H9 (cell line): ENCODE data around the gene FMO2. TPM values are rescaled to one million over a fixed set of nuclear protein-coding genes. Genes with fewer than 3 reads are reported as not detected.

Source experiments
- DNase-seq: peaks from one replicate; pipeline ENCODE4 v3.0.0-alpha.2; 2017
- H2AFZ ChIP-seq: one replicate; pipeline ENCODE4 v1.6.1; 2013; ENCODE audit warnings: mild to moderate bottlenecking, low read length, control low read depth, moderate library complexity
- H2AK5ac ChIP-seq: 2 replicates; pipeline ENCODE4 v1.6.1; 2013; ENCODE audit warnings: low read length, control low read depth, mixed read lengths; ENCODE audit not compliant: insufficient read length
- H2BK120ac ChIP-seq: one replicate; pipeline ENCODE4 v1.6.1; 2013; ENCODE audit warnings: low read depth, mild to moderate bottlenecking, low read length, control low read depth, inconsistent platforms; ENCODE audit not compliant: poor library complexity, severe bottlenecking
- H2BK12ac ChIP-seq: 2 replicates; pipeline ENCODE4 v1.6.1; 2013; ENCODE audit warnings: low read length, control low read depth, mixed read lengths, low read depth; ENCODE audit not compliant: insufficient read length
- H2BK15ac ChIP-seq: 2 replicates; pipeline ENCODE4 v1.6.1; 2013; ENCODE audit warnings: low read depth, low read length, control low read depth
- H2BK20ac ChIP-seq: one replicate; pipeline ENCODE4 v1.6.1; 2013; ENCODE audit warnings: low read depth, mild to moderate bottlenecking, low read length, control low read depth, inconsistent platforms; ENCODE audit not compliant: poor library complexity, severe bottlenecking
- H2BK5ac ChIP-seq: 2 replicates; pipeline ENCODE4 v1.6.1; 2013; ENCODE audit warnings: low read length, control low read depth, mixed read lengths; ENCODE audit not compliant: insufficient read length
- H3K14ac ChIP-seq: 2 replicates; pipeline ENCODE4 v1.6.1; 2013; ENCODE audit warnings: low read length, control low read depth; ENCODE audit not compliant: insufficient read depth
- H3K18ac ChIP-seq: 2 replicates; pipeline ENCODE4 v1.6.1; 2013; ENCODE audit warnings: low read depth, mild to moderate bottlenecking, mixed read lengths, low read length, control low read depth; ENCODE audit not compliant: insufficient read length
- H3K23ac ChIP-seq: 2 replicates; pipeline ENCODE4 v1.6.1; 2013; ENCODE audit warnings: low read length, control low read depth, mixed read lengths, low read depth; ENCODE audit not compliant: insufficient read length
- H3K23me2 ChIP-seq: 2 replicates; pipeline ENCODE4 v1.6.1; 2013; ENCODE audit warnings: low read depth, mild to moderate bottlenecking, mixed read lengths, low read length, control low read depth; ENCODE audit not compliant: insufficient read length, poor library complexity, severe bottlenecking
- H3K27ac ChIP-seq: 2 replicates; pipeline ENCODE4 v1.5.1; 2013; ENCODE audit warnings: low read length, control low read depth, mixed read lengths, low read depth; ENCODE audit not compliant: insufficient read length
- H3K27me3 ChIP-seq: 2 replicates; pipeline ENCODE4 v1.6.1; 2013; ENCODE audit warnings: low read length, control low read depth, inconsistent platforms; ENCODE audit not compliant: insufficient read depth
- H3K4ac ChIP-seq: 2 replicates; pipeline ENCODE4 v1.6.1; 2013; ENCODE audit warnings: low read depth, mild to moderate bottlenecking, control low read depth, inconsistent platforms, low read length, moderate library complexity
- H3K4me1 ChIP-seq: 2 replicates; pipeline ENCODE4 v1.6.1; 2013; ENCODE audit warnings: low read length, control low read depth, inconsistent platforms; ENCODE audit not compliant: insufficient read depth
- H3K4me2 ChIP-seq: 2 replicates; pipeline ENCODE4 v1.6.1; 2013; ENCODE audit warnings: low read length, control low read depth, mixed read lengths; ENCODE audit not compliant: insufficient read length, insufficient read depth
- H3K56ac ChIP-seq: 2 replicates; pipeline ENCODE4 v1.6.1; 2013; ENCODE audit warnings: low read depth, mild to moderate bottlenecking, mixed read lengths, low read length, control low read depth; ENCODE audit not compliant: insufficient read length
- H3K79me1 ChIP-seq: 2 replicates; pipeline ENCODE4 v1.6.1; 2013; ENCODE audit warnings: low read depth, mild to moderate bottlenecking, moderate library complexity, low read length, control low read depth, inconsistent platforms; ENCODE audit not compliant: insufficient read depth, poor library complexity, severe bottlenecking
- H3K79me2 ChIP-seq: 2 replicates; pipeline ENCODE4 v1.6.1; 2013; ENCODE audit warnings: low read length, control low read depth, inconsistent platforms; ENCODE audit not compliant: insufficient read depth
- H3K9ac ChIP-seq: 2 replicates; pipeline ENCODE4 v1.6.1; 2013; ENCODE audit warnings: low read length, control low read depth, mixed read lengths; ENCODE audit not compliant: insufficient read length; ENCODE audit errors: extremely low read depth
- H3K9me3 ChIP-seq: one replicate; pipeline ENCODE4 v1.6.1; 2013; ENCODE audit warnings: low read depth, low read length, inconsistent platforms; ENCODE audit not compliant: control insufficient read depth
- H3T11ph ChIP-seq: one replicate; pipeline ENCODE4 v1.6.1; 2013; ENCODE audit warnings: mild to moderate bottlenecking, low read length, control low read depth, inconsistent platforms
- H4K20me1 ChIP-seq: one replicate; pipeline ENCODE4 v1.6.1; 2013; ENCODE audit not compliant: control insufficient read depth, insufficient read length, insufficient read depth
- H4K5ac ChIP-seq: 2 replicates; pipeline ENCODE4 v1.6.1; 2013; ENCODE audit warnings: low read depth, mild to moderate bottlenecking, mixed read lengths, low read length, control low read depth; ENCODE audit not compliant: insufficient read length
- H4K8ac ChIP-seq: replicated peaks from 2 replicates; pipeline ENCODE4 v1.6.1; 2013; ENCODE audit warnings: low read length, control low read depth, mixed read lengths, low read depth; ENCODE audit not compliant: insufficient read length
- H4K91ac ChIP-seq: 2 replicates; pipeline ENCODE4 v1.6.1; 2013; ENCODE audit warnings: low read depth, mild to moderate bottlenecking, moderate library complexity, mixed read lengths, low read length, control low read depth; ENCODE audit not compliant: insufficient read length
- H3K27ac Mint-ChIP-seq, 3 experiments: 2 replicates in 2 of 3; 3 replicates in 1 of 3; pipeline ENCODE4 v1.8.0; 2020 to 2021; ENCODE audit warnings: mixed read lengths in 3 of 3, mild to moderate bottlenecking in 1 of 3, moderate library complexity in 1 of 3
- H3K27me3 Mint-ChIP-seq: 2 replicates; pipeline ENCODE4 v1.8.0; 2021; ENCODE audit warnings: low read depth, mild to moderate bottlenecking, moderate library complexity, mixed read lengths
- H3K36me3 Mint-ChIP-seq, 3 experiments: 2 replicates in 2 of 3; 3 replicates in 1 of 3; pipeline ENCODE4 v1.8.0; 2020 to 2021; ENCODE audit warnings: low read depth in 3 of 3, mixed read lengths in 3 of 3; ENCODE audit not compliant: insufficient read depth in 1 of 3
- H3K4me1 Mint-ChIP-seq, 2 experiments: 2 replicates each; pipeline ENCODE4 v1.8.0; 2020; ENCODE audit warnings: mixed read lengths in 2 of 2
- H3K4me3 Mint-ChIP-seq, 2 experiments: 2 replicates in 1 of 2; 3 replicates in 1 of 2; pipeline ENCODE4 v1.8.0; 2020 to 2021; ENCODE audit warnings: mild to moderate bottlenecking in 2 of 2, mixed read lengths in 2 of 2, moderate library complexity in 1 of 2
- H3K9me3 Mint-ChIP-seq, 2 experiments: 2 replicates in 1 of 2; 3 replicates in 1 of 2; pipeline ENCODE4 v1.8.0; 2020; ENCODE audit warnings: mild to moderate bottlenecking in 2 of 2, mixed read lengths in 2 of 2, moderate library complexity in 1 of 2
- CTCF ChIP-seq: fragments of 200-600 bp; sonication (generic); conservative IDR thresholded peaks from 3 replicates; pipeline ENCODE4 v1.8.0; 2021; ENCODE audit warnings: antibody characterized with exemption, mild to moderate bottlenecking
- WGBS: extraction: QIAGEN DNeasy Blood & Tissue Kit; methylation state at CpG from one replicate; pipeline ENCODE4 v1.1.7; 2013; ENCODE audit warnings: missing lambda C conversion rate, low lambda C conversion rate, mixed read lengths; ENCODE audit not compliant: insufficient read length; ENCODE audit errors: extremely low coverage; 5-methylcytosine and 5-hydroxymethylcytosine counted together
- total RNA-seq: library from RNA; stranded (reverse); gene quantifications from 2 replicates; pipeline ENCODE4 v1.2.1, GENCODE V29; 2021

Gene FMO2
- total RNA-seq, 1 experiment from 2014 or later, result not detected

DNA sequence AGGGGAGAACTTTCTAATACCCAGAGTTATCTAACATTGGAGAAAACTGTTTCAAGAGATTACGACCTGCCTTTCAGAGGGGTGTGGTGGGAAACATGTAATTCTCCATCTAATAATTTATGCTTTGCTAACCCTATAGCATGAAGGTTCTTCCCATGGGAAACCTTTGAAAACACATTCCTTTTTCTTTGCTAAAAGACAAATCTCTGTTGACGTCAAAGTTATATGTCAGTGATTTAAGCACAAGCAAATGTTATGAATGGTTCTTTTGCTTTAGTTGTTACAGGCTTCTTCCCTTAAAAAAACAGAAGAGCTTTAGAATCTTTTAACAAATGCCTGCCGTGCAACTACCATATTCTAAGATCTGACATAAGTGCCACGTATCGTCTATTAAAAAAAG, 19.2 kb downstream of the FMO2 start:
- Histone ChIP-seq H3K27me3 (no peaks in the 10 kb centered on the region), H3K23ac (no peak overlapping the region), H3K4me2 (no peak overlapping the region), H3K27ac (no peak overlapping the region), H3K79me2 (no peaks in the 10 kb centered on the region), H3K23me2 (no peaks in the 10 kb centered on the region), H2AFZ (no peak overlapping the region), H4K91ac (no peak overlapping the region), H3K79me1 (no peaks in the 10 kb centered on the region), H4K20me1 (no peaks in the 10 kb centered on the region), H3K4me1 (no peaks in the 10 kb centered on the region), H3K18ac (no peak overlapping the region), H3K14ac (no peak overlapping the region), H3K9me3 (no peaks in the 10 kb centered on the region), H3T11ph (no peak overlapping the region), H3K56ac (no peak overlapping the region), H2AK5ac (no peak overlapping the region), H2BK12ac (no peak overlapping the region), H4K5ac (no peak overlapping the region), H2BK5ac (no peak overlapping the region), H2BK120ac (no peak overlapping the region), H4K8ac (no peak overlapping the region), H2BK15ac (no peak overlapping the region), H2BK20ac (no peak overlapping the region), H3K9ac (no peak overlapping the region), H3K4ac (no peak overlapping the region)
- no peak overlapping the region for H3K27ac Mint-ChIP-seq
- WGBS, result no CpG with 5 or more reads among the region's 5 CpGs
- no peak overlapping the region for H3K4me3 Mint-ChIP-seq
- no peaks in the 10 kb centered on the region; the same call in 1 of the 2 replicates for H3K27me3 Mint-ChIP-seq
- no peak for TF ChIP-seq CTCF
- DNase-seq, result no peak
- no peaks in the 10 kb centered on the region for H3K9me3 Mint-ChIP-seq
- H3K36me3 Mint-ChIP-seq, result no peaks in the 10 kb centered on the region
- H3K4me1 Mint-ChIP-seq, result peaks cover 7 to 15% of the 10 kb centered on the region in 2 experiments; a peak in 3 of 4 replicates
